GM21515 (cell line): ENCODE results near the gene SLC17A4.

Source experiments
- ATAC-seq: cut with Tn5 transposase; IDR thresholded peaks from one replicate; pipeline ENCODE4 v1.9.1; 2021; ENCODE audit not compliant: unreplicated experiment

The SLC17A4 gene

DNA sequence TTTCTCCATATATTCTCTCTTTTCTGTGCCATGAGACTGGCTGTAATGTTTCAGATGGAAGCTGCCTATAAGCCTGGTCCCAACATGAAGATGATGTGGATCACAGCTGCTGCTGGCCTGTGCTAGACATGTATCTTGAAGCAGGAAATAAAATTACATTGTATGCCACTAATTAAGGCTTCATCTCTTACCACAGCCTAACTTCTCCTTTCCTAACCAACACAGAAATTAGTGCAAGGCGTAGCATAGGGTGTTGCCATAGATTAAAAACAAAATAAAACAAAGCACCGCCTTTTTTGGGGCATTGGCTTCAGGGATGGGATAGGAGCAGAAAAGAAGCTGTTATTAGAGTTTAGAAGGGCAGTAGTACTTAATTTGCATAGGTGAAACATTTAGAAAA is 4.7 kb upstream of the SLC17A4 start:
- ATAC-seq, result no peak

GRCh38 chr6:25750906-25751305 is 3.6 kb upstream of the SLC17A4 start:
- ATAC-seq, result no peak

DNA sequence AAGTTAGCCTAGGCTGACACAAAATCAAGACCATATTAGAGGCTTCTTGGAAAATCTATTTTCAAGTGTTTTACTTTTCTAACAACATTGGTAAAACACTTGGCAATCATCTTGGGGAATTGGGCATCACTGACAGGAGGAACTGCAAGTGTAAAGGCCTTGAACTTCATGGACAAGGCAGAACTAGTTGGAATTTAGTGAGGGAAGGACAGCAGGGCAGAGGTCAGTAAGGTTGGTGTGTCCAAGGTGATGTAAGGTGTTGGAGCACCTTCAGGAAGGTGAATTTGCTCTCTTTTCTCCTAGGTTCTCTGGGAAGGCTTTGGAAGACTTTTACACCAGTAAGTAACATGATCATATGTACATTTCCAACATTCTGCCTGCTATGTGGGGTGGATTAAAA is 1.5 kb upstream of the SLC17A4 start:
- no peak for ATAC-seq

GRCh38 chr6:25755483-25755882 is 941 bp downstream of the SLC17A4 start:
- ATAC-seq, result no peak

- no peak for ATAC-seq
These were observed 2.1 kb downstream of the SLC17A4 start for GRCh38 chr6:25756382-25757363.

DNA sequence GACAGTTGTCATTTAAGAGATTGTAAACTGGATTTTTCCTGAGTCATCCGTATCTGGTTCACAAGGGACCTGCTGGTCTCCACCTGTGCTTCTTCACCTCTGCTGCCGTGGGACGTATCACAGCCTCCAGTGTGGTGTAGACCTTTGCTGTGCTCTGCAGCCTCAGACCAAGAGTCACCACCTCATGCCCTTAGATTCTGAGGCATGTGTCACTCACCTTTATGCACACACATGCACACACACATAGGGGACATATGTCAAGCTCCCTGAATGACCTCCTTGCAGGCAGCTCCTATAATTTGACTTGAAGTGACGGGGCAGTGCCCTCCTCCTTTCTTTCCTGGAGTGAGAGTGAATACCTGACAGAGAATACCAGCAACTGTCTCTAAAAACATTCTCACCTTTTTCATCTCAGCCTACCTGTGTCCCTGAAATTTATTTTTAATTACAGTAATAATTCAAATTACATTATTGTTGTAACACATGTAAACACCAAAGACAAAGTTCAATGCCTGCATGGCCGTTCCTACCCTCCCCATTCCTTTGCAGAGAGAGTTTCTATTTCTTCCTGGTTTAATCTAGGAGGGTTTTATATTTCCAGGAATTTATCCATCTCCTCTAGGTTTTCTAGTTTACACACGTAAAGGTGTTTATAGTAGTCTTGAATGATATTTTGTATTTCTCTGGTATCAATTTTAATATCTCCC is 3.5 kb downstream of the SLC17A4 start:
- ATAC-seq, result no peak

GRCh38 chr6:25764611-25765010 is 10.1 kb downstream of the SLC17A4 start:
- ATAC-seq, result no peak

DNA sequence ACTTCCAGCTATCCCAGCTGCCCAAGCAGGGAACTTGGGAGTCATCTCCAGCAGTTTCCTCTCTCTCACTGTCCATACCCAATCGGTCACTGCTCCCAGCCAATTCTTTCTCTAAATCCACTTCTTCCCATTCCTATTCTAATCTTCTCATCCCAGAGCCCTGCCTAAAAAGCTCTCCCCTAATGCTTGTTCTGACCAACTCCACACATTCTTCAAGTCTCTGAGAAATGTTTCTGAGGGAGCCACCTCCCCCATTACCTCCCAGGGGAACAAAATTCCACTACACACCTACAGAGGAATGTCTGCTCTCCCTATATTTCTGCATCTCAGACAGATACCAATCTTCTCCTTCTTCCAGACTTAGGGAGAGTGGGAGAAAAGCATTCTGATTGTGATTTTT is 14.0 kb downstream of the SLC17A4 start:
- ATAC-seq, result no peak

DNA sequence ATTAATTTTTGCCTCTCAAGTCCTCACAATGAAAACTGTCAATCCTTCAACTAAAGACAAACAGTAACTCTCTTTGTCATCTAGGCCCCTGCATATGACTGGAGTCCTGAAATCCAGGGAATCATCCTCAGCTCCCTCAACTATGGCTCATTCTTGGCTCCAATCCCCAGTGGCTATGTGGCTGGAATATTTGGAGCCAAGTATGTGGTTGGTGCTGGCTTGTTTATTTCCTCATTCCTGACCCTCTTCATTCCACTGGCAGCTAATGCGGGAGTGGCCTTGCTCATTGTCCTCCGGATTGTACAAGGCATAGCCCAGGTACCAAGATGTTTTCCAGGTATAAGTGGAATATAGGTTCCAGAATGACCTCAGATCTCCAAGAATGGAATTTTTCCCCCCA is 15.4 kb downstream of the SLC17A4 start:
- no peak for ATAC-seq

- ATAC-seq, result no peak
These were observed 19.7 kb downstream of the SLC17A4 start for GRCh38 chr6:25774120-25774715.

DNA sequence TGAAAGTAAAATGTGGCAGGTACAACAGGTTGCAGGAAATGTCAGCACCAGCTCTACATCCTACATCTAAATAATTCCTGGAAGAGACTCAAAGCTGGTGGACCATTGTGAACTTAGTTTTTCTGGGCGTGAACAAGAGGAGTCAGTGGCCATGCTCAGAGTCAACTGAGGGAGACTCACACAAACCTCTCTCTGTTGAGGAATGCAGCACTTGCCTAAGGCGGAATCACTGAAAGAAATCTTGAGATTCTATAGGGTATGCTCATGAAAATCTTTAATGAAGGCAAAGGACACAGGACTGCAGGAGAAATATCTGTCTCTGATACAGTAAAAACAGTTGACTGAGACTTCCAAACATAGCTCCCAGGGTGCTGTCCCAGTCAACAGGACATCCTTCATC is 22.5 kb downstream of the SLC17A4 start:
- ATAC-seq, result no peak

DNA sequence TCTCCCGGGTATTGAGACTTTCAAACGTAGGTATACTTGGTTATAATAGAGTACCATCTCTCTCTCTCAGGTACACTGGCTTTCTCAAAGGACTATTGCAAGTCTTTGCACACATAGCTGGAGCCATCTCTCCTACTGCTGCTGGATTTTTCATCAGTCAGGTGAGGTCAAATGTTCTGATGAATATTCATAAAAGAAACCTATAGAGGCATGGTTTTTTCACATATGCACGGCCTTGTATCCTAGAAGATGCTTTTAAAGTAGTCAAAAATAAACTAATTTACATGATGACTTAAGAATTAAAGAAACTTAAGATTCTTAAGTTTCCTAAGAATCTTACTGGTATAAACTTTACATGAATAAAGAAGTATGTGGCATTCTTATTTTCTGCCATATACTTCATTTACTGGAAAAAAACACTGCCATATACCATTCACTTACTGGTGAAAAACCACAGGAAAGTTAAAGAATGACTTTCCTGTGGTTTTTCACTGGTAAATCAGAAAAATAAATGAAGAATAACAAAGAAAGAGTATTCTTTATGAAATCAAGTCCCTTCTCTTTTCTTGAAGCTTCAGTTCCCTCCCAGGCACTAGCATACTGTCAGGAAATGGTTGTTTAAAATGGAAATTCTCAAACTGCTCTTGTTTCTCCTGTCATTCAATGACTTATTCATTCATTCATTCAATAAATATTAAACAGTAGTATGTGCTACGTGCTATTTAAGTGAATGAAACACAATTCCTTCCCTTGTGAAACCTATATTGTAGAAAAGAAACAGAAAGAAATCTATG is 23.5 kb downstream of the SLC17A4 start:
- ATAC-seq, result no peak

- no peak for ATAC-seq
These were observed 26.6 kb downstream of the SLC17A4 start for GRCh38 chr6:25781134-25781533.

GRCh38 chr6:25787428-25787827 is 32.9 kb downstream of the SLC17A4 start:
- no peak for ATAC-seq

DNA sequence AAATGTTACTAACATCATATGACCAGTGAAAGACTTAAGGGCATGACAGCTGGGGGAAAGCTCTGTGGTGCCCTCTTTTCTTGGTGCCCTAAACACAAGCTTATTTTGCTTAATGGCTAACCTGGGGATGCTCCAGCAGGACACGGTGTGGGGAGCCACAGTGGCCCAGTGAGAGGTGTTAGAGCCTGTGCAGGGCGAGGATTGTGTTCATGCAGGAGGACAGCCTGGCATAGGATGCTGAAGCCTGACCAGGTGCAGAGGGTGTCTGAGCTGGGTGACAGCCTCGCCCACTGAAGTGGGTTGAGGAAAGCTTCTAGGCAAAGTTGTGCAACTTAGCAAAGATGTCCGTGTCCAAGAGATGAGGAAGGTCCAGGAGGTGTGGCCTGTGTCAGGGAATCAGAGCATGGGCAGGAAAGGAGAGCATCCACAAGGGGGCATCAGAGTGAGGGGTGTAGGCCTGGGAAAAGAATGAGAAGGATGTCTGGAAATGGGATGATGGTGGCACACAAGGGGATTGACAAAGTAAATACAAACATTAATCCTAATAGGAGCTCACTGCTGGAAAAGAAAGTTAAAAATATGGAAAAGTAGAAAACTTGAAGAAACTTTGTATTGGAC is 33.9 kb downstream of the SLC17A4 start:
- ATAC-seq, result no peak

GRCh38 chr6:25789475-25789874 is 34.9 kb downstream of the SLC17A4 start:
- ATAC-seq, result no peak

GRCh38 chr6:25792016-25792415 is 37.5 kb downstream of the SLC17A4 start:
- ATAC-seq, result no peak

GRCh38 chr6:25793970-25794369 is 39.4 kb downstream of the SLC17A4 start:
- no peak for ATAC-seq

DNA sequence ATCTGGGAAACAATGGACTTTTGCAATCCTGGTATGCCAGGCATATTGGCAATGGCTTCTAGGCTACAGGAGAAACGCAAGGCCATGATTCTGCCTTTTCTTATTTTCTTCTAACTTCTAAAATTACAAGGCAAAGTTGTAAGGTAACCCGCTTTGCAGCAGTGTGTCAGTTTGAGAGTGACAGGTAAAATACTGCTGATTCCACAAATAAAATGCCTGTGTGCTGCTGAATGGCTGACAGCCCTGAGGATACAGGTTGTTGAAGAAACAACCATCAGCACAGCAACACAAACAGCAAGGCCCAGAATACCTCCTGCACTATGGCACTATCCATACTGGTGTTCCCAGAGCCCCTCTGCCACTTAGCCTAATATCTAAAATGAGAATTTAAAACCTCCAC is 40.2 kb downstream of the SLC17A4 start:
- no peak for ATAC-seq

DNA sequence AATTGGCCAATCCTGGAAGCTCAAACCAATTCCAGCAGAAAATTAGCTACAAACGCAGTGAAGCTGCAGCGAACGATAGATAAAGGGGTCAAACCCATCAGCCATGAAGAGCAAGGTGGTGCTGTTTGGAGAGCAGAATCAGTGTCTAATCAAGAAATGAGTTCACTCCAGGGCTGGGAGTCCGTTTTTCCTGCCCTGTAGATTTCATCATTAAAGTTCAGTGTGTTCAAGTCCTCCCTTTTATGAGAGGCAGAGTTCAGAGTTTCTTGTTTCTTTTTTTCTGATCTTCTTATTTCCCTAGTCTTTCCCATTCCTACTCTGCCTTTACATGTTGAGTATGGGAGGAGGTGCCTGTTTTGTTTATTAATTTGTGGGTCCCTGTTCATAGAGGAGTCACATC is 46.9 kb downstream of the SLC17A4 start:
- ATAC-seq, result no peak

DNA sequence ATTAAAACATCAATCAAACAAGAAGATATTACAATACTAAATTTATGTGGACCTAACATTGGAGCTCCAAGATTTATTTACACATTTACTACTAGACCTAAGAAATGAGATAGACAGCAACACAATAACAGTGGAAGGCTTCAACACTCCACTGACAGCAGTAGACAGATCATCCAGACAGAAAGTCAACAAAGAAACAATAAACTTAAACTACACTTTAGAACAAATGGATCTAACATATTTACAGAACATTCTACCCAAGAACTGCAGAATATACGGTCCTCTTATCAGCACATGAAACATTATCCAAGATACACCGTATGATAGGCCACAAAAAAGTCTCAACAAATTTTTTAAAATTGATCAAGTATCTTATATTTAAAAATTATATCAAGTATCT is 50.3 kb downstream of the SLC17A4 start:
- no peak for ATAC-seq
